NT2/D1 (cell line): ENCODE results near the gene B3GNT4.

ENCODE experiments used
- SUZ12 ChIP-seq: IDR thresholded peaks from 2 replicates; pipeline ENCODE4 v1.6.1; 2011; ENCODE audit not compliant: insufficient read length, insufficient read depth; ENCODE audit errors: extremely low read depth
- YY1 ChIP-seq: IDR thresholded peaks from 2 replicates; pipeline ENCODE4 v1.6.1; 2011; ENCODE audit not compliant: insufficient read length, insufficient read depth
- ZNF274 ChIP-seq: IDR thresholded peaks from 2 replicates; pipeline ENCODE4 v1.6.1; 2011; ENCODE audit warnings: mild to moderate bottlenecking, low read depth, low read length

DNA sequence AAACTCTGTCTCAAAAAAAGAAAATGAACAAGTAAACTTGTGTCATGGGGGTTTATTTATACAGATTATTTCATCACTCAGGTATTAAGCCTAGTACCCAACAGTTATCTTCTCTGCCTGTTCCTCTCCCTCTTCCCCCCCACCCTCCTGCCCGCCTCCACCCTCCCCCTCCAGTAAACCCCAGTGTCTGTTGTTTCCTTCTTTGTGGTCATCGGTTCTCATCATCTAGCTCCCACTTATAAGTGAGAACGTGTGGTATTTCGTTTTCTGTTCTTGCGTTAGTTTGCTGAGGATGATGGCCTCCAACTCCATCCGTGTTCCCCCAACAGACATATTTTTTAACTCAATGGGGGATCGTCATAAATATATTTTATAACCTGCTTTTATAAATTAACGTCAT, 41.8 kb upstream of the B3GNT4 start:
- no peak for TF ChIP-seq YY1
- no peak for TF ChIP-seq ZNF274
- TF ChIP-seq SUZ12, result no peak
